EL (cell line): ENCODE results near the gene C9orf50.
"Not testable (repeated sequence)": the region's sequence is repeated elsewhere in the genome, so short reads cannot be mapped to it uniquely, and the experiment has no call there.

ENCODE experiments used
- DNase-seq: peaks from one replicate; pipeline ENCODE4 v3.0.0-alpha.2; 2016

Gene C9orf50

DNA sequence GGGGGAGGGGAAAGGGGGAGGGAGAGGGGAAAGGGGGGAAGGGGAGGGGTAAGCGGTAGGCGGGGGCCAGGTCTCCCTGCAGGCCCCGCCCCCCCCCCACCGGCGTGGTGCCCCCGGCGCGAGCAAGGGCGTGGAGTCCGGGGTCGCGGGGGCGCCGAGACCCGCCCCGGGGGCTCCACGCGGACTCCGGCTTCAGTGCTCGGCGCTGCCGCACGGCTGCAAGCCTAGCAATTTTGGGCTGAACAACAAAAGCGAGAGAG lies 10.8 kb downstream of the C9orf50 start:
- no peak for DNase-seq

DNA sequence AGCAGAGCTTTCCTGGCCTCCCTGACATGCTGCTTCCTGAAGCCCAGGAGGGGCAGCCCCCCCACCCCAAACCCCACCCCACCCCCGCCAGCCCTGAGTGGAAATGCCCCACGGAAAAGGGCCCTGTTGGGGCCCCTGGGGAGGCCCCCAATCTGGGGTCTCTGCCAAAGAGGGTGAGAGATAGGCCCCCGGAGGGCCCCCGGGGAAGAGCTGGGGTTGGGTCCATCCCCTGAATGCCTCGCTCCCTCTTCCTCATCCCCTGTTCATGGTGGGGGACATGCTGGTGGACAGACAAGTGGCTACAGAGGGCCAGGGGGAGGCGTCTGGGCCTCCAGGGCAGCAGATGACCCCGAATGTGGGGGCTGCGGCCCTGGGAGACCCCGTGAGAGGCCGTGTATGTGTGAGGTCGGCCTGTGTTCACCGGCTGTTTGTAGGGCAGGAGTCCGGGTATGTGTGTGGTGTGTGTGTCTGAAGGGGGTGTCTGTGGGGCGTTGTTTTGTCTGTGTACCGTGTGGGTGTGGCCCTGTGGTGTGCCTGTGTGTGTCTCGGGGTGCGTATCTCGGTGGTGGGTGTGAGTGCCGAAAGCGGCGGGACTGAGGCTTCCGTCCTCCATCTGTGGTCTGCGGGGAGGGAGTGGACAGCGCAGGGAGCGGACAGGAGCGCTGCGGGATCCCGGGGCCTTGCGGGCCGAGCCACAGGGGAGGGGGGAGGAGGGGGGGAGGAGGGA lies 11.3 kb downstream of the C9orf50 start:
- DNase-seq: peak; percentile 40

DNA sequence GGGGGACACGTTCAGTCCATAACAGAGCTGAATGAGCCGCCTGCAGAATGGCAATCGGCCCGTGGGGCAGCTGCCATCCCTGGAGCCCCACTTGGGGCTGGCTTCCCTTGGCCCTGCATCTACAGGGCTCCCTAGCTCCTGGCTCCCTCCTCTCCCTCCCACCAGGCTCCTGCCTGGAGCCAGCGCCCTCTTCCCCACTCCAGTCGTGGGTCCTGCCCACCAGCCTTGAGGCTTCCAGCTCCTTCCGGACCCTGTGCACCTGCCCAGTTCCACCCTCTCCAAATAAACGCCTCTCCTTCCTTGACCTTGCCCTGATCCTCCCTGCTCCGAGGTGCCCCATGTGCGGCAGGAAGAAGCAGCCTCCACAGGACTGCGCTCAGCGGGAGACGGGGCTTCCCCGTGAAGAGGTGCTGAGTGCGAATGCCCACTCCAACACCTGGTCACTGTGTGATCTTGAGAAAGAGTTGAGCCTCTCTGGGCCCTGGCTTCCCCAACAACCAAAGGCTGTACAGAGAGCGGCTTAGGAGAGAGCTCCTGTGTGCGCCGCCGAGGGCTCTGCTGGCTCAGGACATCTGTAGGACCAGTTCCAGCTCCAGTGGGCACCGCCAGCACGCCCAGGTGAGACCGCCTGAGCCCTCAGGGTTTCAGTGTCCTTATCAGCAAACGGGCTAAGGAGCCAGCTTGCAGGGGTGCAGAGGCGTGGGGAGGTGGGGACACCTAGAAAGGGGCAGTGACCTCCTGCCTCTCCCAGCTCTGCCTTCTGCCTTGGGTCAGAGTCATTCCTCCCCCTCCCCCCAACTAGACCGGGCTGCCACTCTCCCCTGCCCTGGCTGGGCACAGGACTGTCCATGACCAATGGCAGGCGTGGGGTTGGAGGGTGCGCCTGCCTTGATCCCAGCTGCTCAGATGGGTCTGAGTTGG lies 12.1 kb downstream of the C9orf50 start:
- DNase-seq: no peak

DNA sequence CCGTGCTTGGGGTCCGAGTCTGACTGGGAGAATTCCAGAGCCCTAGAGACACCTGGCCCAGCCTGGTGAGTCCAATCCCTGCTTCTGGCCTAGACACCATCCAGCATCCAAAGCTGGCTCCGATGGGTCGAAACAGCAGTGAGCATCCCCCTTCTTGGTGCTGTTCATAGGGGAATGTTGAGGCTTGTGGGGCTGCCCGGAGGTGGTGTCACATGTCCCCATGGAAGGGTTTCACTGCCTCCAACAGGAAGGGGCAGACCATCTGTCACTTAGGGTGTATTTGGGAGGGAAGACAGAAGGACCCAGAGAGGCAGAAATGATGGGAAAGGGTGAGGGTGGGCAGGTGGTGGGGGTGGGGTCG lies 13.9 kb downstream of the C9orf50 start:
- no peak for DNase-seq

DNA sequence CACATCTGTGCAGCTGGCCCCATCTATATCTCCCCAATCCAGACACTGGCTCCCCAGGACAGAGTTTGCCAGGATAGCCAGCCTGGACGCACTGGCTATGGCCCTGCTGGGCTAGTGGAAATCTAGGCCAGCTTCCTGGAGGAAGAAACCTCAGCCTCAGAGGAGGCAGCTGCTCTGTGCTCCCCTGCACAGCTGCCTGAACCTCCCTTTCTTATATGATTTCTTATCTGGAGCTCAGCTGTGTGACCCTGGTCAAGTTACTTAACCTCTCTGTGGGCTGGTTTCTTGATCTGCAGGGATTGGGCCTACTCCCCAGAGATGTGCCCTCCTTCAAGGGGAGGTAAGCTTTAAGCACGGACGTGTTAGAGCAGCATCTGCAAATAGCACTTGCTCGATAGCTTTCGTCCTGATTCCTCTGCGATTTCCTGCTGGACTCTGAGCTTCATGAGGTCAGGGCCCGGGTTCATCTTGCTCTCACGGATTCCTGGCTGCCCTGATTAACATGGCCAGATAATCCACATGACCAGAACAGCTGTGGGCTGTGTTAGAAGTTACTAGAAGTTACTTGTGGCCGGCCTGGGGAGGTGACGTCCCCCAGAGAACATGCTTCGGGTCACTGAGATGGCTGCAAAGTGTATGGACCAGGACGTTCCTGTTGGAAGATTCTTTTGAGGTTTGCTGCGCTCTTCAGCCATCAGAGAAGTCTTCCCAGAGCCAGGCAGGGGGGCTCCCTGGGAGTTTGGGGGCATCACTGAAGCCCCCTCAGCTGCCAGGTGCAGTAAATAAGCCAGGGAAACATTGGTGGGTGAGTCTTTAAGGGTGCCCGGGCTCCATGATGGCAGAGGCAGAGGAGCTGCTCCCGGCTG lies 14.5 kb downstream of the C9orf50 start:
- no peak for DNase-seq

DNA sequence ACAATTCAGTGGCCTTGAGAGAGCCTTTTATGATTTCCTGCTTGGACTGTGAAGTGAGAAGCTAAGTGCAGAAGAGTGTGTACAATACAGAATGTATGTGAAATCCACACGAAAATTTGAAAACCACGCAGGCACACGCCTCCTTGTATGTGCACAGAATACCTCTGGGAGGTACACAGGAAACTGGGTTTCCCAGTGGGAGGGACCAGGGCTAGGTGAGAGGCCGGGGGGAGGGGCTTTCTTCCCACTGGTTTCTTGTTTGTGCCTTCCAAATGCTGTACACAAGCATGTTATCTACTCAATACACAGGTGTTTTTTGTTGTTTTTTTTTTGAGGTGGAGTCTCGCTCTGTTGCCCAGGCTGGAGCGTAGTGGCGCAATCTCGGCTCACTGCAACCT lies 16.1 kb downstream of the C9orf50 start:
- DNase-seq: no peak

DNA sequence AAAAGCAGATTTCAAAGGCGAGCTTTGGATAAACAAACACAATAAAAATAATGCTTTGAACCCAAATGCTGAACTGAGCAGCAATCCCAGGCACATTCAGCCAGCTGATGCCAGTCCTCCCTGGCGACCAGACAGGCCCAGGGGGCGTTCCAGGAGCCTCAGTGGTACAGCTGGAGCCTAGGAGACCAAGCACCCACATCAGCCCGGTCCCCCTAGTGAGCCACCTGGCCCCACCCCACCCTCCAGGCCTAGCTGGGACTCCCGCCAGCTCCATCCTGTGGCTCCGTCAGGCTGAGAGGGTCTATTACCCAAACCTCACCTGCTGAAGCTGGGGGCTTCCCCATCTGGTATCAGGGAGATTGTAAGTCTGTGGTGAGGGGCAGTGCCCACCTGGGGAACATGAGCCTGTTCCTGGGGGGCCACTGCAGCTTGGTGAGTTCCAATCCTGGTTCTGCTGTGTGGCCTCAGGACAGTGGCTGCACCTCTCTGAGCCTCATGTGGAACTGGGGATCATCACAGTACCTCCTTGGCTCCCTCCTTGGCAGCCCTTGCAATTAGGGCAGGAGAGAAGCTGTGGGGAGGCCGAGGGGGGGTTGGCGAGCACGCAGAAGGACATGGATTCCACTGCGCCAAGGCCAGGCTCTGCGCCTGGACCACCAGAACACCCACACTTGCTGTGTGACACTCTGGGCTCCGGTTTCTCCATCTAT lies 16.7 kb downstream of the C9orf50 start:
- DNase-seq: no peak

DNA sequence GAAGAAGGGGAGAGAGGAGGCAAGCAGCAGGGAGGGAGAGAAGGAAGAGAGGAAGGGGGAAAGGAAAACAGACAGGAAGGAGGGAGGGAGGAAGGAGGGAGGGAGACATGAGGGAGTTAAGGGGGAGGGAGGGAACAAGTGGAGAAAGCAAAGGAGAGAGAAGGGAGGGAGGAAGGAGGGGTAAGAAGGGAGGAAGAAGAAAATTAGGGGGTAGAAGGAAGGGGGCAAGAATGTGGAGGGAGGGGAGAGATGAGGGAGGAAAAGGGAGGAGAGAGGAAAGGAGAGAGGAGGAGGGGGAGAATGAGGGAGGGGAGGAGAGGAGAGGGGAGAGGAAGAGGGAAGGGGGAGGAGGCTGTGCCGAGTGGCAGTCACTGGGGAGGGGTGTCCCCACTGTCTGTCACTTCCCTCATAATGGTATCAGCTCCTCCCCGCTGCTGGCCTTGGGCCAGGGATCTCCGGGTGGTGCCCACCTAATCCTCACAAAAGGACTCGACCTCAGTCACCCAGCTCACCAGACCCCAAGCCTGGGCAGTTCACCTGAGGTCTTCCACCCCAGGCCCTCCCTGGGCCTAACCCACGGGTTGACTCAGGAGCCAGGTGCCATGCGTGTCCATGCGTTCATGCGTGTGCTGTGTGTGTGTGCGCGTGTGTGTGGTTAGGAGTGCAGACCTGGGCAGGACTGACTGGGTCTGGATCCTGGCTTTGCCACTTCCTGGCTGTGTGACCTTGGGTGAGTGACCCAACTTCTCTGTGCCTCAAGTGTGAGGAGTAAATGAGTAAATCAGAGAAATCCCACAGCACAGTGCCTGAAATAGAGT lies 18.1 kb downstream of the C9orf50 start:
- no peak for DNase-seq

DNA sequence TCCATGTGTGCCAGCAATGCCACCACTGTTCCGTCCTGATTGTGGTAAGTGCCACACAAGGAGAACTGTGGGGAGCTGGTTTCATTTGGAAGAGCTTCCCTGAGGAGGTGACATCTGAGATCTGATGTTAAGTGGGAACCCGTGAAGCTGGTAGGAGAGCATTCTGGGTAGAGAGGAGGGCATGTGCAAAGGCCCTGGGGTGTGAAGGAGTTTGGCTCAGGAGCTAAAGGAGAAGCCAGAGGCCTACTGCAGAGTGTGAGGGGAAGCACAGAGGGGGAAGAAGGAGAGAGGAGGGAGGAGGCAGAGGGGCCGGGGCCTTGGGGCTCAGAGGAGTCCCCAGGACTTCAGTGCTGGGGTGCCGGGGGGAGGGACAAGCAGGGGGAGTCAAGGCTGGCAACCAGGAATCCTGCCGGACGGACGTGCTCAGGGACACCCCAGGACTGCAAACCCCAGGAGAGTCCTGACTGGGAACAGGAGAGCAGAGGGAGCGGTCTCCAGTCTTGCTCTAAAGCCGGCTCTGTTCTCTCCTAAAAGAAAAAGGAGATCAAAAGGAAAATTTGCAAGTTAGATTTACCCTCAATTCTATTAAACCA lies 19.7 kb downstream of the C9orf50 start:
- no peak for DNase-seq

DNA sequence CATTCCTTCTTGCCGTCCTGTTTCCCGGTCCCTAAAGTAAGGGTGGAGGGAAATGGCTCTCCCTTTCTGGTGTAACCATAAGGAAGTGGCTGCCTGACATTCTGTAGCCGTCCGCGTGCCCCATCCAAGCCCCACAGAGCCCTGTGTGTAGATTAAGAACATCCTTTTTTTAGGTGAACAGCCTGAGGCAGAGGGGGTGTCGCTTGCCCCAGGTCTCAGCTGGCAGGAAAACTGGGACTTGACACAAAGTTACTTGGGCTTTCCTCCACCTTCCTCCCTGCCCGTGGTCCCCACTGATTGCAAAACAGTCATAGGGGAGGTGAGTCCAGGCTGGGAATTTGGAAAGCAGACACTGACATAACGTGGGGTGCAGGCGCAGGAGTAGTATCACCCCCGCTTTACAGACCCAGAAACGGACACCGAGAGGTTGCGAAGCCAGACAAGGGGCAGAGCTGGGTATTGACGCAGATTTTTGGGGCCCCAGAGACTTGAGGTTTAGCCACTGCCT lies 22.8 kb downstream of the C9orf50 start:
- no peak for DNase-seq

DNA sequence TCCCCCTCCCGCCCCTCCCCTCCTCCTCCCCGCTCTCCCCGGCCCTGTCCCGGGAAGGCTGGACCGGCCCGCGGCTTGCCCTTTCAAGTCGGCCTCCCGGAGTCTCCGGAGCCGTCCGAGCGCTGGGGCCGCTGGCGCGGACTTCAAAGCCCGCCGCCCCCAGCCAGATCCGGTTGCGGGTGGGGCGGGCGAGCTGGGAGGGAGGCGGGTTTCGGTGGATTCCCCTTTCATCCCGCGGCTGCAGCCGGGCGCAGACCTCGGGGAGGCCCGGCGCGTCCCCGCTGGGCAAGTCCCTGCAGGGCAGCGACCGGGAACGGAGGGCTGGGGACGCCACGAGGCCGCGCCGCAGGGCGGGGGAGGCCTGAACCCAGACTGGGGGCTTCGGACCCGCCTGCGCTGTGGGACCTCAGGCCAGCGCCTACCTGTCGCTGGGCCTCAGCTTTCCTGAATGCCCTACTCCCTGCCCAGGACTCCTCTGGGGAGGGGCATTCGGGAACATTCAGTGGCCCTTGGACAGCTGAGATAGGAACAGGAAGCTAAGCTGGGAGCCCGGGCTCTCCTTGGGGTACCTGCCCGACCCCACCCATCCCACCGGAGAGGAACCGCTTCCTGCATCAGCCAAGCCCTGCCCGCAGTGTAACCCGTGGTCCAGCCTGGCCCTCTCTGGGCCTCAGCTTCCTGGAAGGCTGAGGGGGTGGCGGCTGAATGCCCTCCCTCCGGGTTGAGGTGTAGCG lies 23.4 kb downstream of the C9orf50 start:
- DNase-seq: peak; percentile 53

DNA sequence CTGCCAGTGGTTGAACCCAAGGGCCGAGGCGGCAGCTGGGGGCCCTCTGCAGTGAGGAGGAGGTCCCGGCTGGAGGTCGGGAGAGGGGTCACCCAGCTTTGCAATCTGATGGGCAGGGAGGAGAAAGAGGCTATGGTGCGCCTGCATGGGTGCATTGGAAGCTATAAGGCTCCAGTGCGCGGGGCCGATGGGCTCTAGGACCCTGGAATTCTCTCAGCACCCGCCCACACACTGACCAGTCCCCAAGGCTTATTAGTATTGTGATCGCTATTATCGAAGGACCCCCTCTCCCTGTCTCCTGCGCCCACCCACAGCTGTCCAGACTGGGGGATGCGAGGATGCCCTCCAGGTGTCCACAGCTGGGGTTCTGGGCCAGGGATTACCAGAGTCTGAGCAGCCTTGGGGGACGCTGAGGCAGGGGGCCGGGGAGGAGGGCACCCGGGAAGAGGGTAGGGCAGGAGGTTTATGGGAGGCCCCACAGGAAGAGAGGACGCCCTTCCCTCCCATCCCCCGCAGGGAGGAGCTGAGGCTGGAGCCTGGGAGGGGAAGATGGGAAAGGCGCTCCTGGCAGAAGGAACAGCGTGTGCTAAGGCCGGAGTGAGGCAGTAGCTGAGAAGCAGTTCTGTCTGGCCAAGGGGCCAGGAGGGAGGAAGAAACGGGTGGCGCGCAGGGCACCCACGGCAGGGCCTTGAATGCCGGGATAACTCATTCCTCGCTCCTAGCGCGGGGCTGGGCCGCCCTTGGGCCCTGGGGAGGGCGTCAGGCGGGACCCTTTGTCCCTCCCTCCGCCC lies 24.2 kb downstream of the C9orf50 start:
- DNase-seq: peak; percentile 84

DNA sequence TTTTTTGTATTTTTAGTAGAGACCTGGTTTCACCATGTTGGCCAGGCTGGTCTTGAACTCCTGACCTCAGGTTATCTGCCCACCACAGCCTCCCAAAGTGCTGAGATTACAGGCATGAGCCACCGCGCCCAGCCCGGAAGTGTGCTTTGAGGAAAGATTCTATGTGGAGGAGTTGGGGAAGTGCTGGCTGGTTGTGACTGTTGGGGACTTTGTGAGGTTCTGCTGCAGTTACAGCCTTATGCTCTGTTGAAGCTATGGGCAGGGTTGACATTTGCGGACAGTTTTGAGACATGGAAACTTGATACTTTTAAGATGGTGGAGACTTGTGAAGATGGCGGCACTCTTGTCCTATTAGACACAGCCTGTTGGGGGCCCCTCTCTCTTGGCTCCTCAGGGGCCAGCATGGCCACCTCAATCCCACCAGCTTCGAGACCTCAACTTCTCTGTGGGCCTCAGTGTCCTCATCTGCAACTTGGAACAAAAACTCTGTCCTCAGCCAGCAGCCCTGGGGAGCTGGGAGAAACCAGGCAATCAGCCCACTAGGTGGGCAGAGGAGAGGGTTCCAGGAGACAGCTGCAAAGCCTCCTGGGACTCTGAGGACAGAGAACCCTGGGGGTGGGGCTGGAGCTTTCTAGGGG lies 24.9 kb downstream of the C9orf50 start:
- no peak for DNase-seq

DNA sequence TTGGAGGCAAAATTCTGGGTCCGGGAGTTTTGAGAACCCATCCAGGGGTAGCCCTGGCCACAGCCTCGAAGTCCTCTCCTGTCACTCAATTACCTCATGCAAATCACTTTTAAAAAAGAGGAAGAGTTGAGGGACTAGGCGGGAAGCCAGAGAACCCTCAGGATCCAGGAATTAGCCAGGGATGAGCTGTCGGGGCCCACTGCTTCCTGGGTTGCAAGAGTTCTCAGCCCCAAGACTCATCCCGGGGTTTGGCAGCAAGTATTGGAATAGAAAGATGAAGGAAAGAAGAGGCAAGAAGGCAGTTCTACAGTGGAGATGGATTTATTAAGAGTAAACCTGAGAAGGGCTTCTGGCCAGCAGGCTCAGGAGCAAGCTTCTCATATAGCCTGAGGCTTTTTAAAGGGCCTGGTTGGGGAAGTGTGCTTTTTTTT lies 25.6 kb downstream of the C9orf50 start:
- DNase-seq: peak; percentile 68

DNA sequence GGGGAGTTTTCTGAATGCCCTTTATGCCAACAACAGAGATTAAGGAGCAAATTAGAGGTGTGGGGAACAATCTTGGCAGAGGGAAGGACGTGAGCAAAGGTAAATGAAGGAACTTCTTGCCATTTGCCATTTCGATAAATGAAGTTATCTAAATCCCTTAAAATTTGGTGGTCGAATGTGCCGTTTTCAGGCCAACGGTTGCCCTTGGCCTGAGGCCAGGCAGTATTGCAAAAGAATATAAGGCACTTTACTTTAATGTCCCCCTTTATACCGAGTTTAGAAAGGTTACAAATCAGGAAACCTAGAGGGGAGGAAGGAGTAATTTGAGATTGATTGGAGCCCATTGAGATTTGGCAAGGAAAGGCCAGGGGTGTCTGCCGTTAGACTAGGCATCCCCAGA lies 26.3 kb downstream of the C9orf50 start:
- DNase-seq: no peak

DNA sequence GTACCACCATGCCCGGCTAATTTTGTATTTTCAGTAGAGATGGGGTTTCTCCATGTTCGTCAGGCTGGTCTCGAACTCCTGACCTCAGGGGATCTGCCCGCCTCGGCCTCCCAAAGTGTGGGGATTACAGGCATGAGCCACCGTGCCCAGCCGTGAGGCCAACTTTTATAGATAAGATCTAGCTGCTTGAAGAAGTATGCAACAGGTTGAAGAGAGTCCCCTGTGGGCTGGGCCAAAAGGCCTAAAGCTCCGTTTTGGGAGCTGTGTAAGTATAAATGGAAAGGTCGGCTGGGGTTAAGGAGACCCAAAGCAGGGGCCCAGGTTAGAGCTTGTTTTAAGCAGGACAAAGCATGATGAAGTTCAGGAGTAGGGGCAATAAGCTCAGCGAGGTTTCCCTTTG lies 28.1 kb downstream of the C9orf50 start:
- not testable (repeated sequence) for DNase-seq

DNA sequence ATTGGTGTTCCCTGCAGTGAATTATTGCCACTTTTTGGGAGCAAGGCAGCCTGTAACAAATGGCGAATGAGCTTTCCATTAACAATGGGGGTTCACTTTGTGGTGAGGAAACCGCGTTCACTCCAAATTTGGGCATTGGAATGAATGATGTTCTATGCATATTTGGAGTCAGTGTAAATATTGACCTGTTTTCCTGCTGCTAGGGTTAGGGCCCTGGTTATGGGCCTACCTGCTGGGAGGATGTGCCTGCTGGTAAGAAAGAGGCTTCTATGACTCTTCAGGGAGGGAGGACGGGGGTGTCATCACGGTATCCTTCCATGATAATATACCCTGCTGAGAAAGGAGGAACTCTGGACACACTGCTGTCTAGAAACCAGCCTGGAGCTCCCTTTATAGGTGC lies 29.0 kb downstream of the C9orf50 start:
- no peak for DNase-seq

DNA sequence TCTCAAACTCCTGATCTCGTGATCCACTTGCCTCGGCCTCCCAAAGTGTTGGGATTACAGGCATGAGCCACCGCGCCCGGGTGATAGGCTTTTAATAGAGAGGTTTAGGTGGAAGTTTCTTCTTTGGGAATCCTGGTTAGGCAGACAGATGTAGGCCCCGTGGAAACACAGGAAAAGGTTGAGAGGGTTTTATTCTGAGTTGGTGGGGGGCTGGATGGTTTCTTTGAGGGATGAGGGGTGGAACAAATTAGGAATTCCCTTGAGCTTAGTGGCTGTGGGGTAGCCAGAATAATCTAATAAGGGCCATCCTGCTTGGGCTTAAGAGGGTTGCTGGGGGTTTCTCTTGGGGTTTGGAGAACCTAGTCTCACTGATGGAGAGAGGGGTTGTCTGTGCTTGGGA lies 30.4 kb downstream of the C9orf50 start:
- DNase-seq: no peak
